K562 (cell line): ENCODE results near the gene KCNK4. TPM values are rescaled to one million over a fixed set of nuclear protein-coding genes. Genes with fewer than 3 reads are reported as not detected.

ENCODE experiments used
- BACH1 ChIP-seq: fragments of 200-800 bp; sonication (Bioruptor generic); IDR thresholded peaks from 2 replicates; pipeline ENCODE4 v1.6.1; 2016; ENCODE audit warnings: missing genetic modification characterization, missing compliant biosample characterization
- E2F6 ChIP-seq, 2 experiments: IDR thresholded peaks; 2 replicates each; pipeline ENCODE4 v1.6.1; 2011; ENCODE audit warnings: borderline replicate concordance in 1 of 2, control low read depth in 1 of 2, low read depth in 1 of 2, low read length in 1 of 2, mild to moderate bottlenecking in 1 of 2, mixed read lengths in 1 of 2, moderate library complexity in 1 of 2; ENCODE audit not compliant: insufficient read depth in 1 of 2, insufficient read length in 1 of 2, poor library complexity in 1 of 2, severe bottlenecking in 1 of 2; ENCODE audit errors: extremely low read depth in 1 of 2
- FOSL1 ChIP-seq: fragments of 200-800 bp; sonication (Bioruptor generic); conservative IDR thresholded peaks from 2 replicates; pipeline ENCODE4 v1.6.1; 2016; ENCODE audit warnings: missing genetic modification characterization, missing compliant biosample characterization
- GATA2 ChIP-seq: sonication (generic); formaldehyde crosslinking; IDR thresholded peaks from 2 replicates; pipeline ENCODE4 v1.4.0; 2020; ENCODE audit warnings: mild to moderate bottlenecking, missing genetic modification reagents
- MAZ ChIP-seq, 2 experiments: fragments of 450-650 bp in 1 of 2; sonication (generic) in 1 of 2; formaldehyde crosslinking; IDR thresholded peaks in 1 of 2; conservative IDR thresholded peaks in 1 of 2; 2 replicates each; pipeline versions ENCODE4 v1.4.0 to v1.5.0; 2020; ENCODE audit warnings: mild to moderate bottlenecking in 1 of 2, missing genetic modification reagents in 1 of 2
- MCM5 ChIP-seq: fragments of 450-650 bp; IDR thresholded peaks from 2 replicates; pipeline ENCODE4 v1.6.1; 2016; ENCODE audit warnings: low read depth
- MCM7 ChIP-seq, 2 experiments: fragments of 450-650 bp; IDR thresholded peaks; 2 replicates each; pipeline ENCODE4 v1.6.1; 2016 to 2018
- MECOM ChIP-seq: fragments of 250-450 bp; sonication (Bioruptor Pico); IDR thresholded peaks from 2 replicates; pipeline ENCODE4 v1.8.0; 2022; ENCODE audit warnings: inconsistent platforms
- NR1H2 ChIP-seq: sonication (generic); formaldehyde crosslinking; IDR thresholded peaks from 2 replicates; pipeline ENCODE4 v1.4.0; 2020; ENCODE audit warnings: mild to moderate bottlenecking, missing genetic modification reagents
- POLR2A ChIP-seq: fragments of 450-650 bp; conservative IDR thresholded peaks from 2 replicates; pipeline ENCODE4 v1.6.1; 2016
- SMARCA5 ChIP-seq: fragments of 450-650 bp; IDR thresholded peaks from 2 replicates; pipeline ENCODE4 v1.6.1; 2016
- TAF7 ChIP-seq: fragments of 450-650 bp; IDR thresholded peaks from 2 replicates; pipeline ENCODE4 v1.6.1; 2016; ENCODE audit warnings: missing genetic modification characterization, missing compliant biosample characterization
- TBL1XR1 ChIP-seq, 2 experiments: IDR thresholded peaks; 2 replicates each; pipeline ENCODE4 v1.6.1; 2012; ENCODE audit warnings: improper control_type of control experiment in 2 of 2, low read length in 2 of 2, mild to moderate bottlenecking in 1 of 2
- TBP ChIP-seq: optimal IDR thresholded peaks from 2 replicates; pipeline ENCODE3; 2011; ENCODE audit warnings: low read depth, low read length, improper control_type of control experiment
- ZBTB2 ChIP-seq: fragments of 450-650 bp; IDR thresholded peaks from 2 replicates; pipeline ENCODE4 v1.6.1; 2016; ENCODE audit warnings: antibody characterized with exemption
- ZNF175 ChIP-seq: fragments of 200-800 bp; sonication (Bioruptor generic); IDR thresholded peaks from 2 replicates; pipeline ENCODE4 v1.6.1; 2016; ENCODE audit warnings: low read depth, mild to moderate bottlenecking, missing genetic modification characterization, missing compliant biosample characterization
- ZNF318 ChIP-seq, 2 experiments: fragments of 450-650 bp; IDR thresholded peaks; 2 replicates each; pipeline ENCODE4 v1.6.1; 2016; ENCODE audit warnings: mild to moderate bottlenecking in 2 of 2, borderline replicate concordance in 1 of 2, low read depth in 1 of 2, moderate library complexity in 1 of 2
- polyA plus RNA-seq, 8 experiments: library from polyadenylated mRNA; depleted of rRNA in 4 of 8; stranded (reverse) in 5 of 8; unstranded in 3 of 8; fragments of >200 nt; fragmentation: Nextera tagmentation in 2 of 8; fragmentation: Illumina TruSeq in 1 of 8; extraction: Ambion mirVana in 2 of 8; extraction: Trizol in 1 of 8; gene quantifications; 2 replicates each; pipeline versions ENCODE4 v1.2.1 to v1.2.3, GENCODE V29; 2011 to 2014; ENCODE audit warnings: inconsistent platforms in 1 of 8, missing spikeins in 1 of 8
- total RNA-seq, 7 experiments: library from RNA; depleted of rRNA in 6 of 7; stranded (reverse); fragments of >200 nt in 6 of 7; fragmentation: Illumina TruSeq in 2 of 7; extraction: Trizol in 2 of 7; gene quantifications; 2 replicates each; pipeline versions ENCODE4 v1.2.1 to v1.2.3, GENCODE V29; 2011 to 2021; ENCODE audit warnings: low replicate concordance in 1 of 7

Gene KCNK4
- total and polyA plus RNA-seq, 9 of the 15 experiments (the other 6 are each of a cell fraction or from before 2014, with no cell fraction given) = not detected

- TF ChIP-seq E2F6 (IDR thresholded peaks at IDR 0.05; ENCODE audit: borderline replicate concordance in 1 of 2, extremely low read depth in 1 of 2, insufficient read depth in 1 of 2, insufficient read length in 1 of 2, low read depth in 1 of 2, low read length in 1 of 2, poor library complexity in 1 of 2, severe bottlenecking in 1 of 2) = peak in 1 of 2 experiments; percentile 30
- TF ChIP-seq MCM5 = no peak
- TF ChIP-seq TBL1XR1 (IDR thresholded peaks at IDR 0.05; ENCODE audit: low read length in 2 of 2) = peak in 1 of 2 experiments; percentile 42; a peak in 1 of 4 replicates
- TF ChIP-seq POLR2A = 0 out of 2 replicates have a peak, but pooled peaks have one; percentile 53
- TF ChIP-seq SMARCA5 = peak; percentile 96
- TF ChIP-seq FOSL1 (tag) = peak; percentile 84
- peak; percentile 32 for TF ChIP-seq TBP
- peak in 1 of 2 experiments; percentile 93; a peak in 2 of 4 replicates for TF ChIP-seq MCM7 (IDR thresholded peaks at IDR 0.05)
- TF ChIP-seq TAF7 = 0 out of 2 replicates have a peak, but pooled peaks have one; percentile 19
- peak in 1 of 2 experiments; percentile 81; a peak in 1 of 4 replicates for TF ChIP-seq ZNF318 (IDR thresholded peaks at IDR 0.05; ENCODE audit: borderline replicate concordance in 1 of 2, low read depth in 1 of 2)
- TF ChIP-seq GATA2 (CRISPR knock-in tag) = no peak
- peak in 1 of 2 experiments; percentile 40; a peak in 1 of 4 replicates for TF ChIP-seq MAZ (CRISPR knock-in tag; conservative IDR thresholded peaks at IDR 0.05 in 1 of 2, IDR thresholded peaks at IDR 0.05 in 1 of 2)
- no peak for TF ChIP-seq NR1H2 (CRISPR knock-in tag)
- peak; percentile 43; the same call in 1 of the 2 replicates for TF ChIP-seq ZNF175 (CRISPR knock-in tag)
- peak; percentile 91 for TF ChIP-seq BACH1 (tag)
- no peak for TF ChIP-seq MECOM (CRISPR knock-in tag)
- TF ChIP-seq ZBTB2 = peak; percentile 91
These were observed 40.7 kb downstream of the KCNK4 start (continued) for GRCh38 chr11:64331569-64332371.
